GM18526 (cell line): Measurements from ENCODE around the gene CAMSAP1.

ENCODE experiments used
- POLR2A ChIP-seq: IDR thresholded peaks from 3 replicates; pipeline ENCODE4 v1.6.1; 2011; ENCODE audit not compliant: insufficient read length; ENCODE audit errors: extremely low read depth

Gene CAMSAP1

GRCh38 chr9:135822374-135822755, 85.0 kb downstream of the CAMSAP1 start:
- no peak for TF ChIP-seq POLR2A

GRCh38 chr9:135821733-135822373, 85.5 kb downstream of the CAMSAP1 start:
- no peak for TF ChIP-seq POLR2A

GRCh38 chr9:135821116-135821515, 86.2 kb downstream of the CAMSAP1 start:
- no peak for TF ChIP-seq POLR2A

GRCh38 chr9:135820661-135821060, 86.7 kb downstream of the CAMSAP1 start:
- no peak for TF ChIP-seq POLR2A

- TF ChIP-seq POLR2A, result no peak
These were observed 87.4 kb downstream of the CAMSAP1 start for GRCh38 chr9:135819905-135820304.

GRCh38 chr9:135818718-135819475, 88.4 kb downstream of the CAMSAP1 start:
- TF ChIP-seq POLR2A, result no peak

- TF ChIP-seq POLR2A, result no peak
These were observed 89.2 kb downstream of the CAMSAP1 start for GRCh38 chr9:135817951-135818717.

GRCh38 chr9:135816651-135816970, 90.7 kb downstream of the CAMSAP1 start:
- no peak for TF ChIP-seq POLR2A

GRCh38 chr9:135815830-135816650, 91.3 kb downstream of the CAMSAP1 start:
- no peak for TF ChIP-seq POLR2A

GRCh38 chr9:135815413-135815812, 91.9 kb downstream of the CAMSAP1 start:
- no peak for TF ChIP-seq POLR2A

GRCh38 chr9:135814421-135815095, 92.8 kb downstream of the CAMSAP1 start:
- no peak for TF ChIP-seq POLR2A

GRCh38 chr9:135813671-135814290, 93.6 kb downstream of the CAMSAP1 start:
- no peak for TF ChIP-seq POLR2A

GRCh38 chr9:135812961-135813360, 94.4 kb downstream of the CAMSAP1 start:
- no peak for TF ChIP-seq POLR2A

- TF ChIP-seq POLR2A, result no peak
These were observed 95.5 kb downstream of the CAMSAP1 start for GRCh38 chr9:135811801-135812200.
